HepG2 (cell line): Measurements from ENCODE around the gene SERPINE2. TPM values are rescaled to one million over a fixed set of nuclear protein-coding genes. Genes with fewer than 3 reads are reported as not detected.
A peak's percentile ranks its signal among the peaks of the same experiment; 100 is the strongest.

ENCODE experiments used
- BCL6 ChIP-seq: IDR thresholded peaks from 2 replicates; pipeline ENCODE4 v1.6.1; 2016; ENCODE audit warnings: missing genetic modification reagents, missing compliant biosample characterization
- CCDC6 ChIP-seq: sonication (generic); formaldehyde crosslinking; IDR thresholded peaks from 2 replicates; pipeline ENCODE4 v1.8.1; 2022; ENCODE audit warnings: mild to moderate bottlenecking, missing genetic modification reagents, moderate library complexity
- ETV5 ChIP-seq: IDR thresholded peaks from 2 replicates; pipeline ENCODE4 v1.6.1; 2018; ENCODE audit warnings: missing biosample characterization, missing genetic modification reagents, inconsistent platforms, borderline replicate concordance
- FOXA3 ChIP-seq: IDR thresholded peaks from 2 replicates; pipeline ENCODE4 v1.6.1; 2016; ENCODE audit warnings: missing genetic modification reagents, missing compliant biosample characterization
- GZF1 ChIP-seq: sonication (generic); formaldehyde crosslinking; IDR thresholded peaks from 2 replicates; pipeline ENCODE4 v1.5.1; 2020; ENCODE audit warnings: mild to moderate bottlenecking, missing genetic modification reagents
- HDAC1 ChIP-seq: sonication (generic); formaldehyde crosslinking; IDR thresholded peaks from 2 replicates; pipeline ENCODE4 v1.5.1; 2020; ENCODE audit warnings: mild to moderate bottlenecking, missing genetic modification reagents
- IRF2 ChIP-seq: IDR thresholded peaks from 2 replicates; pipeline ENCODE4 v1.6.1; 2018; ENCODE audit warnings: missing genetic modification reagents, missing compliant biosample characterization
- MEF2D ChIP-seq: sonication (generic); formaldehyde crosslinking; IDR thresholded peaks from 2 replicates; pipeline ENCODE4 v1.5.1; 2020; ENCODE audit warnings: mild to moderate bottlenecking, missing genetic modification reagents
- NR2C2 ChIP-seq: sonication (generic); formaldehyde crosslinking; IDR thresholded peaks from 2 replicates; pipeline ENCODE4 v1.4.0; 2020; ENCODE audit warnings: missing genetic modification reagents, mild to moderate bottlenecking, moderate library complexity, borderline replicate concordance
- RXRB ChIP-seq: IDR thresholded peaks from 2 replicates; pipeline ENCODE4 v1.6.1; 2016; ENCODE audit warnings: borderline replicate concordance, missing genetic modification reagents, missing compliant biosample characterization
- SP140L ChIP-seq: sonication (generic); formaldehyde crosslinking; IDR thresholded peaks from 2 replicates; pipeline ENCODE4 v1.4.0; 2020; ENCODE audit warnings: missing genetic modification reagents, borderline replicate concordance
- TBL1XR1 ChIP-seq: fragments of 150-350 bp; IDR thresholded peaks from 2 replicates; pipeline ENCODE4 v1.6.1; 2014; ENCODE audit warnings: borderline replicate concordance, low read length; ENCODE audit not compliant: partially characterized antibody
- ZMYM4 ChIP-seq: sonication (generic); formaldehyde crosslinking; IDR thresholded peaks from 2 replicates; pipeline ENCODE4 v1.8.1; 2023; ENCODE audit warnings: mild to moderate bottlenecking, missing genetic modification reagents
- ZNF563 ChIP-seq: sonication (generic); formaldehyde crosslinking; IDR thresholded peaks from 2 replicates; pipeline ENCODE4 v1.8.0; 2022; ENCODE audit warnings: mild to moderate bottlenecking, moderate library complexity, missing genetic modification reagents
- polyA plus RNA-seq, 8 experiments: library from polyadenylated mRNA; depleted of rRNA in 3 of 8; stranded (reverse) in 7 of 8; unstranded in 1 of 8; fragments of >200 nt; fragmentation: Illumina TruSeq in 4 of 8; extraction: Trizol in 4 of 8; gene quantifications; 2 replicates each; pipeline versions ENCODE4 v1.2.1 to v1.2.3, GENCODE V29; 2011 to 2016; ENCODE audit warnings: low read depth in 4 of 8, missing spikeins in 1 of 8, mixed read lengths in 1 of 8; ENCODE audit not compliant: insufficient read depth in 1 of 8
- total RNA-seq, 5 experiments: library from RNA; depleted of rRNA; stranded (reverse); fragments of >200 nt; fragmentation: Illumina TruSeq; extraction: Trizol; gene quantifications; 2 replicates each; pipeline ENCODE4 v1.2.3, GENCODE V29; 2016; ENCODE audit warnings: low read depth in 1 of 5
- TF ChIP-seq, protein P1 (sequence below): sonication (generic); formaldehyde crosslinking; IDR thresholded peaks from 2 replicates; pipeline ENCODE4 v1.5.0; 2020; ENCODE audit warnings: missing genetic modification reagents
- TF ChIP-seq, protein P2 (sequence below): sonication (generic); formaldehyde crosslinking; conservative IDR thresholded peaks from 2 replicates; pipeline ENCODE4 v1.4.0; 2020; ENCODE audit warnings: mild to moderate bottlenecking, missing genetic modification reagents, moderate library complexity

The SERPINE2 gene
- total and polyA plus RNA-seq, 2 of the 13 experiments (the other 11 are each of a cell fraction or from before 2014, with no cell fraction given) = 7.9 to 18.1 TPM

DNA sequence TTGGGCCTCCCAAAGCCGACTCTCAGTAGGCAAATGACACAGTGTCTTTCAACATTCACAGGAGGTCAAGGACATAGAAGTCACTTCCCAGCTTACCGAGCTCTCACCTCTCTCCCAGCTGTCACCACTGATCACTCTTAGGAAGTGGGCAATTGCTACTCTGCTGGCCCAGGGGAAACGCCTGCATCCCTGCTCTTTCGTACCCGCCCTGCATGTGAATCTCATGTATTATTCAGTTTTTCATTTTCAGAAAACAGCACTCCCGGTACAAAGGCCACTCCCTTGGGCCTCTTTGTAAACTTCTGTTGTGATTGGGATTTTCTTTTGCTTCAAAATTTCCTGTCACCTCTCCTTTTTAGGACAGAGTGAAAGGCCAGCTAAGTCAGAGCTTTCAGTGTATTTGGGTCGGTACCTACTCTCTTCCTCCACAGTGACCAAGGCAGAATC lies 66.4 kb downstream of the SERPINE2 start (continued):
- 0 out of 2 replicates have a peak, but pooled peaks have one; percentile 16 for TF ChIP-seq MEF2D (CRISPR knock-in tag)
- TF ChIP-seq ETV5 (CRISPR knock-in tag) = peak; percentile 27; the same call in 1 of the 2 replicates
- peak; percentile 55 for TF ChIP-seq HDAC1 (CRISPR knock-in tag)
- TF ChIP-seq, protein P1, sequence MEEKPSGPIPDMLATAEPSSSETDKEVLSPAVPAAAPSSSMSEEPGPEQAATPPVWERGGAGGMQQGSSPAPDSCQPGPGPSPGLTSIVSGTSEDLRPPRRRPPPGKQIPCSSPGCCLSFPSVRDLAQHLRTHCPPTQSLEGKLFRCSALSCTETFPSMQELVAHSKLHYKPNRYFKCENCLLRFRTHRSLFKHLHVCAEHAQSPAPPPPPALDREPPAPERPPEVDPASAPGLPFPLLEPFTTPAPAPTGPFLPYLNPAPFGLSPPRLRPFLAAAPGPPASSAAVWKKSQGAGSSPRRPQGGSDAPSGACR (CRISPR knock-in tag) = 0 out of 2 replicates have a peak, but pooled peaks have one; percentile 35
- peak; percentile 74 for TF ChIP-seq ZMYM4 (CRISPR knock-in tag)
- 0 out of 2 replicates have a peak, but pooled peaks have one; percentile 32 for TF ChIP-seq BCL6
- 0 out of 2 replicates have a peak, but pooled peaks have one; percentile 34 for TF ChIP-seq CCDC6 (CRISPR knock-in tag)
- 0 out of 2 replicates have a peak, but pooled peaks have one; percentile 40 for TF ChIP-seq GZF1 (CRISPR knock-in tag)
- no peak for TF ChIP-seq ZNF563 (CRISPR knock-in tag)
- peak; percentile 39 for TF ChIP-seq FOXA3 (CRISPR knock-in tag)
- TF ChIP-seq, protein P2, sequence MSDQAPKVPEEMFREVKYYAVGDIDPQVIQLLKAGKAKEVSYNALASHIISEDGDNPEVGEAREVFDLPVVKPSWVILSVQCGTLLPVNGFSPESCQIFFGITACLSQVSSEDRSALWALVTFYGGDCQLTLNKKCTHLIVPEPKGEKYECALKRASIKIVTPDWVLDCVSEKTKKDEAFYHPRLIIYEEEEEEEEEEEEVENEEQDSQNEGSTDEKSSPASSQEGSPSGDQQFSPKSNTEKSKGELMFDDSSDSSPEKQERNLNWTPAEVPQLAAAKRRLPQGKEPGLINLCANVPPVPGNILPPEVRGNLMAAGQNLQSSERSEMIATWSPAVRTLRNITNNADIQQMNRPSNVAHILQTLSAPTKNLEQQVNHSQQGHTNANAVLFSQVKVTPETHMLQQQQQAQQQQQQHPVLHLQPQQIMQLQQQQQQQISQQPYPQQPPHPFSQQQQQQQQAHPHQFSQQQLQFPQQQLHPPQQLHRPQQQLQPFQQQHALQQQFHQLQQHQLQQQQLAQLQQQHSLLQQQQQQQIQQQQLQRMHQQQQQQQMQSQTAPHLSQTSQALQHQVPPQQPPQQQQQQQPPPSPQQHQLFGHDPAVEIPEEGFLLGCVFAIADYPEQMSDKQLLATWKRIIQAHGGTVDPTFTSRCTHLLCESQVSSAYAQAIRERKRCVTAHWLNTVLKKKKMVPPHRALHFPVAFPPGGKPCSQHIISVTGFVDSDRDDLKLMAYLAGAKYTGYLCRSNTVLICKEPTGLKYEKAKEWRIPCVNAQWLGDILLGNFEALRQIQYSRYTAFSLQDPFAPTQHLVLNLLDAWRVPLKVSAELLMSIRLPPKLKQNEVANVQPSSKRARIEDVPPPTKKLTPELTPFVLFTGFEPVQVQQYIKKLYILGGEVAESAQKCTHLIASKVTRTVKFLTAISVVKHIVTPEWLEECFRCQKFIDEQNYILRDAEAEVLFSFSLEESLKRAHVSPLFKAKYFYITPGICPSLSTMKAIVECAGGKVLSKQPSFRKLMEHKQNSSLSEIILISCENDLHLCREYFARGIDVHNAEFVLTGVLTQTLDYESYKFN (CRISPR knock-in tag) = peak; percentile 69
- peak; percentile 88 for TF ChIP-seq RXRB (CRISPR knock-in tag)
- no peak for TF ChIP-seq TBL1XR1
- TF ChIP-seq NR2C2 = peak; percentile 88
- 0 out of 2 replicates have a peak, but pooled peaks have one; percentile 16 for TF ChIP-seq IRF2 (CRISPR knock-in tag)
- no peak for TF ChIP-seq SP140L (CRISPR knock-in tag)
